Activated B cell treated with CpG ODN at 0.5 μM for 24 hours (primary cell): ENCODE results near the gene SLC66A2. TPM values are rescaled to one million over a fixed set of nuclear protein-coding genes. Genes with fewer than 3 reads are reported as not detected.
"Not testable (repeated sequence)": the region's sequence is repeated elsewhere in the genome, so short reads cannot be mapped to it uniquely, and the experiment has no call there.

Source experiments
- ATAC-seq: fragments of 200-7000 bp; cut with Tn5 transposase; one replicate; pipeline ENCODE4 v1.10.0; 2021; ENCODE audit warnings: low read depth, mild to moderate bottlenecking, moderate library complexity
- CTCF ChIA-PET: fragments of 350-600 bp; sonication (Branson Sonifier 250); formaldehyde crosslinking; loops from one replicate; lab custom pipeline; 2021; ENCODE audit warnings: antibody characterized with exemption; lab: Charles Lee
- POLR2A ChIA-PET: fragments of 350-600 bp; sonication (Branson Sonifier 250); formaldehyde crosslinking; loops from one replicate; lab custom pipeline; 2021; ENCODE audit warnings: antibody characterized with exemption; lab: Charles Lee
- DNase-seq: peaks from one replicate; pipeline ENCODE4 v3.0.0; 2022
- H3K27ac Mint-ChIP-seq: one replicate; pipeline ENCODE4 v1.8.0; 2020; ENCODE audit warnings: mixed read lengths
- H3K27me3 Mint-ChIP-seq: one replicate; pipeline ENCODE4 v1.8.0; 2021; ENCODE audit warnings: mixed read lengths
- H3K36me3 Mint-ChIP-seq: one replicate; pipeline ENCODE4 v1.8.0; 2021; ENCODE audit warnings: low read depth, mixed read lengths
- H3K4me1 Mint-ChIP-seq: one replicate; pipeline ENCODE4 v1.8.0; 2021; ENCODE audit warnings: mixed read lengths
- H3K4me3 Mint-ChIP-seq: one replicate; pipeline ENCODE4 v1.8.0; 2020; ENCODE audit warnings: mild to moderate bottlenecking, mixed read lengths
- H3K9me3 Mint-ChIP-seq: one replicate; pipeline ENCODE4 v1.8.0; 2020; ENCODE audit warnings: mixed read lengths
- CTCF ChIP-seq: fragments of 200-600 bp; IDR thresholded peaks from one replicate; pipeline ENCODE4 v1.8.0; 2022; ENCODE audit warnings: antibody characterized with exemption, mild to moderate bottlenecking
- intact Hi-C: fragments of 100-400 bp; cut with micrococcal nuclease; formaldehyde crosslinking; loops from one replicate; pipeline ENCODE4 v1.15.1; 2024
- total RNA-seq: library from RNA; stranded (reverse); gene quantifications from 2 replicates; pipeline ENCODE4 v1.2.3, GENCODE V29; 2022

The SLC66A2 gene
- total RNA-seq, 1 donor from 2014 or later, result 36.4 TPM

GRCh38 chr18:79962835-79963657 lies 11.6 kb upstream of the SLC66A2 start:
- intact Hi-C loops, result loop anchor here (1.0 to 5.0 kb wide), 5 partner anchors 12 to 586 kb away; partner anchors contain the start of genes KCNG2, RBFA and SLC66A2
- ATAC-seq (peak; percentile 49), DNase-seq (no peak)
- CTCF ChIA-PET, result no interaction called here
- POLR2A ChIA-PET, result interaction anchor here (1.0 to 1.1 kb wide), 4 partner anchors 11 to 70 kb away, joined by 4 to 7 read pairs (median 4); partner anchors contain the start of gene SLC66A2
- no peaks in the 10 kb centered on the region for H3K9me3 Mint-ChIP-seq
- H3K27ac Mint-ChIP-seq, result peak overlapping the region; percentile 6
- no peak for TF ChIP-seq CTCF
- peaks cover 37% of the 10 kb centered on the region for H3K4me1 Mint-ChIP-seq
- peaks cover 2% of the 10 kb centered on the region for H3K27me3 Mint-ChIP-seq
- H3K36me3 Mint-ChIP-seq, result no peaks in the 10 kb centered on the region
- peak overlapping the region; percentile 74 for H3K4me3 Mint-ChIP-seq

- ChIA-PET POLR2A (interaction anchor here (1.1 kb wide), 1 partner anchor 25 kb away, joined by 4 read pairs; no protein-coding TSS in a partner anchor), CTCF (no interaction called here)
- Mint-ChIP-seq H3K36me3 (no peaks in the 10 kb centered on the region), H3K27me3 (peaks cover 2% of the 10 kb centered on the region), H3K9me3 (no peaks in the 10 kb centered on the region), H3K27ac (no peak overlapping the region), H3K4me3 (no peak overlapping the region), H3K4me1 (peaks cover 37% of the 10 kb centered on the region)
- no peak for DNase-seq
- ATAC-seq, result no peak
- TF ChIP-seq CTCF, result no peak
- intact Hi-C loops, result loop anchor here (5.0 kb wide), 3 partner anchors 50 to 585 kb away; partner anchors contain the start of gene KCNG2
Observed at GRCh38 chr18:79962311-79962710, 10.9 kb upstream of the SLC66A2 start.

GRCh38 chr18:79961527-79962291 lies 10.3 kb upstream of the SLC66A2 start:
- no peak for ATAC-seq
- TF ChIP-seq CTCF, result no peak
- DNase-seq, result no peak
- POLR2A ChIA-PET, result no interaction called here
- CTCF ChIA-PET, result no interaction called here
- no peak overlapping the region for H3K27ac Mint-ChIP-seq
- intact Hi-C loops, result loop anchor here (5.0 kb wide), 3 partner anchors 49 to 584 kb away; partner anchors contain the start of gene KCNG2
- no peak overlapping the region for H3K4me3 Mint-ChIP-seq
- peaks cover 2% of the 10 kb centered on the region for H3K27me3 Mint-ChIP-seq
- peaks cover 35% of the 10 kb centered on the region for H3K4me1 Mint-ChIP-seq
- H3K9me3 Mint-ChIP-seq, result no peaks in the 10 kb centered on the region
- H3K36me3 Mint-ChIP-seq, result no peaks in the 10 kb centered on the region

GRCh38 chr18:79960921-79961526 lies 9.6 kb upstream of the SLC66A2 start:
- DNase-seq (no peak), ATAC-seq (no peak)
- H3K36me3 Mint-ChIP-seq, result no peaks in the 10 kb centered on the region
- ChIA-PET CTCF (no interaction called here), POLR2A (no interaction called here)
- H3K4me3 Mint-ChIP-seq, result no peak overlapping the region
- peaks cover 2% of the 10 kb centered on the region for H3K27me3 Mint-ChIP-seq
- peaks cover 35% of the 10 kb centered on the region for H3K4me1 Mint-ChIP-seq
- no peaks in the 10 kb centered on the region for H3K9me3 Mint-ChIP-seq
- no peak overlapping the region for H3K27ac Mint-ChIP-seq
- intact Hi-C loops, result loop anchor here (5.0 kb wide), 3 partner anchors 49 to 584 kb away; partner anchors contain the start of gene KCNG2
- TF ChIP-seq CTCF, result no peak

GRCh38 chr18:79960161-79960801 lies 8.8 kb upstream of the SLC66A2 start:
- CTCF ChIA-PET, result not testable (repeated sequence)
- intact Hi-C loops, result loop anchor here (5.0 kb wide), 3 partner anchors 48 to 583 kb away; partner anchors contain the start of gene KCNG2

More at GRCh38 chr18:79960161-79960801, 8.8 kb upstream of the SLC66A2 start:
- H3K36me3 Mint-ChIP-seq, POLR2A ChIA-PET, DNase-seq, H3K27me3 Mint-ChIP-seq, H3K9me3 Mint-ChIP-seq, ATAC-seq, H3K27ac Mint-ChIP-seq, H3K4me3 Mint-ChIP-seq: not testable (repeated sequence)
- H3K4me1 Mint-ChIP-seq, result peaks cover 31% of the 10 kb centered on the region
